Pancreas (tissue), 10 donors: ENCODE results near the gene ADGRA1. TPM values are rescaled to one million over a fixed set of nuclear protein-coding genes. Genes with fewer than 3 reads are reported as not detected.

ENCODE experiments used
- ATAC-seq, 4 donors: fragments of 200-7000 bp; cut with Tn5 transposase; one replicate each; pipeline versions ENCODE4 v1.8.0 to v1.9.1; 2020; ENCODE audit warnings: mild to moderate bottlenecking in 4 of 4, moderate library complexity in 4 of 4
- DNase-seq, 6 donors: peaks; one replicate each; pipeline ENCODE4 v3.0.0-alpha.2; 2020
- FAIRE-seq: peaks from 2 replicates; lab custom pipeline; 2012; peaks lifted over from hg19 to GRCh38; lab: Jason Lieb, UNC
- H3K27ac ChIP-seq, 4 donors: fragments of 200-600 bp; sonication (generic); 1 replicate in 3 of 4; 2 replicates in 1 of 4; pipeline versions ENCODE4 v1.5.0 to v1.8.0; 2020
- H3K27me3 ChIP-seq, 4 donors: fragments of 200-600 bp; one replicate each; pipeline ENCODE4 v1.8.0; 2021
- H3K36me3 ChIP-seq, 3 donors: fragments of 200-600 bp; sonication (generic) in 1 of 3; one replicate each; pipeline versions ENCODE4 v1.5.0 to v1.8.0; 2020 to 2021
- H3K4me1 ChIP-seq, 3 donors: fragments of 200-600 bp; one replicate each; pipeline ENCODE4 v1.8.0; 2021
- H3K4me3 ChIP-seq, 4 donors: fragments of 200-600 bp; sonication (generic) in 2 of 4; one replicate each; pipeline versions ENCODE4 v1.5.0 to v1.8.0; 2020 to 2021
- H3K9me3 ChIP-seq, 4 donors: fragments of 200-600 bp; one replicate each; pipeline ENCODE4 v1.8.0; 2021
- WGBS, 2 donors: extraction: QIAGEN DNeasy Blood & Tissue Kit; methylation state at CpG; one replicate each; pipeline ENCODE4 v1.1.7; 2013; 5-methylcytosine and 5-hydroxymethylcytosine counted together
- intact Hi-C, 3 donors: fragments of 100-400 bp; cut with DNase I; formaldehyde crosslinking; loops; one replicate each; pipeline versions ENCODE4 v1.11.1 to v1.14.2; 2022
- polyA plus RNA-seq, 2 donors: library from polyadenylated mRNA; stranded (reverse); fragments of 200-250 nt; gene quantifications; one replicate each; pipeline ENCODE4 v1.2.3, GENCODE V29; 2013
- total RNA-seq, 6 donors: library from RNA; stranded (reverse); fragmentation: NEBNext Ultra II Directional in 4 of 6; extraction: Animal tissue kit (Norgen Biotek cat#: 25700) in 4 of 6; gene quantifications; one replicate each; pipeline versions ENCODE4 v1.2.1 to v1.2.4, GENCODE V29; 2021 to 2023
- TF ChIP-seq, protein P1 (sequence below), 4 donors: fragments of 200-600 bp; sonication (generic) in 3 of 4; IDR thresholded peaks; one replicate each; pipeline versions ENCODE4 v1.5.0 to v1.8.0; 2021; ENCODE audit warnings: antibody characterized with exemption in 4 of 4
- donor health status: healthy with polysubstance abuse.
- donor health status: DM: no; HTN: no; CAD: no; lungs with moderate emphysema.
- donor health status: DM: no; HTN: no; CAD: no.
- donor health status: control.
- donor health status: control.
- donor health status: Bipolar disorder and iron deficiency.
- donor health status: DM: yes; HTN: yes; CAD: no.
- donor health status: DM: no; HTN: no; CAD: no.
- donor health status: DM: no; HTN: no; CAD: no.
- donor health status: DM: yes; HTN: yes; CAD: no.

The ADGRA1 gene
- total and polyA plus RNA-seq, 8 donors, result 0.03 to 0.85 (median 0.12) TPM; not detected in 1

DNA sequence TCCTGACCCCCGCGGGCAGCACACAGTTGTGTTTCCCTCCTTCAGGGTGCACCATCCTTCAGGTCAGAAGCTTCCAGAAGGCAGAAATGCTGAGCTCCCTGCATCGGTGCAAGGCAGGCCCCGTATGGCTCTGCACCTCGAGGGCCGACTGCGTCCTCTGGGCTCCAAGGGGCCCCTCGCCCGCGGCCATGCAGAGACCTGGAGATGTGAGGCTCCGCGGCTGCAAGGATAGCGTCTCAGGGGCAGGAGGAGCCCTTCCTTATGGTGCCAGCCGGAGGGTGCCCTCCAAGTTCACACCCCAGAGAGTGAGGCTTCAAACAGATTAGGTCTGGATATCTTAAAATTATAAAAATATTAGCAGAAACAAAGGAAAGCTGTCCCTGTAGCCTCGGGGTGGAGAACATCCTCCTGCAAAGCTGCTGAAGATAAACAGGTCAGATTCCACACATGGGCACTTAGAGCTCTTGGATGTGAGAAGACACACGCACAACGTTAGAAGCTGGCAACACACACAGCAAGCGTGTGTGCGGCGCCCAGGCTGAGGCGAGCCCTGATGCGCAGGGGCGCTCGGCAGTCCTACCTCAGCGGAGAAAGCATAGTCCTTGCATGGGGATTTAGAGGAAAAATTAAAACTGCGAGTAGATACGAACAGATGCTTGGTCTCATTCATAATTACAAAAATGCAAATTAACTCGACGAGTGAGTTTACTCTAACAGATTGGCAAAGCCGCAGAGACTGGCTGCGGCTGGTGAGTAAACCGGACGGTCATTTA, 92.7 kb downstream of the ADGRA1 start:
- TF ChIP-seq, protein P1, sequence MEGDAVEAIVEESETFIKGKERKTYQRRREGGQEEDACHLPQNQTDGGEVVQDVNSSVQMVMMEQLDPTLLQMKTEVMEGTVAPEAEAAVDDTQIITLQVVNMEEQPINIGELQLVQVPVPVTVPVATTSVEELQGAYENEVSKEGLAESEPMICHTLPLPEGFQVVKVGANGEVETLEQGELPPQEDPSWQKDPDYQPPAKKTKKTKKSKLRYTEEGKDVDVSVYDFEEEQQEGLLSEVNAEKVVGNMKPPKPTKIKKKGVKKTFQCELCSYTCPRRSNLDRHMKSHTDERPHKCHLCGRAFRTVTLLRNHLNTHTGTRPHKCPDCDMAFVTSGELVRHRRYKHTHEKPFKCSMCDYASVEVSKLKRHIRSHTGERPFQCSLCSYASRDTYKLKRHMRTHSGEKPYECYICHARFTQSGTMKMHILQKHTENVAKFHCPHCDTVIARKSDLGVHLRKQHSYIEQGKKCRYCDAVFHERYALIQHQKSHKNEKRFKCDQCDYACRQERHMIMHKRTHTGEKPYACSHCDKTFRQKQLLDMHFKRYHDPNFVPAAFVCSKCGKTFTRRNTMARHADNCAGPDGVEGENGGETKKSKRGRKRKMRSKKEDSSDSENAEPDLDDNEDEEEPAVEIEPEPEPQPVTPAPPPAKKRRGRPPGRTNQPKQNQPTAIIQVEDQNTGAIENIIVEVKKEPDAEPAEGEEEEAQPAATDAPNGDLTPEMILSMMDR (IDR thresholded peaks at IDR 0.05), result no peak
- Histone ChIP-seq H3K4me3 (no peak overlapping the region), H3K36me3 (no peaks in the 10 kb centered on the region), H3K27me3 (no peaks in the 10 kb centered on the region), H3K4me1 (no peaks in the 10 kb centered on the region), H3K27ac (no peak overlapping the region), H3K9me3 (no peaks in the 10 kb centered on the region)
- DNase-seq (peak in 2 of 6 donors; percentile 34 to 45), FAIRE-seq (no peak), ATAC-seq (no peak)
- WGBS, 2 donors, result 64 to 72% methylated on average over 33 of the region's 33 CpGs
- intact Hi-C loops, result no loop called here

DNA sequence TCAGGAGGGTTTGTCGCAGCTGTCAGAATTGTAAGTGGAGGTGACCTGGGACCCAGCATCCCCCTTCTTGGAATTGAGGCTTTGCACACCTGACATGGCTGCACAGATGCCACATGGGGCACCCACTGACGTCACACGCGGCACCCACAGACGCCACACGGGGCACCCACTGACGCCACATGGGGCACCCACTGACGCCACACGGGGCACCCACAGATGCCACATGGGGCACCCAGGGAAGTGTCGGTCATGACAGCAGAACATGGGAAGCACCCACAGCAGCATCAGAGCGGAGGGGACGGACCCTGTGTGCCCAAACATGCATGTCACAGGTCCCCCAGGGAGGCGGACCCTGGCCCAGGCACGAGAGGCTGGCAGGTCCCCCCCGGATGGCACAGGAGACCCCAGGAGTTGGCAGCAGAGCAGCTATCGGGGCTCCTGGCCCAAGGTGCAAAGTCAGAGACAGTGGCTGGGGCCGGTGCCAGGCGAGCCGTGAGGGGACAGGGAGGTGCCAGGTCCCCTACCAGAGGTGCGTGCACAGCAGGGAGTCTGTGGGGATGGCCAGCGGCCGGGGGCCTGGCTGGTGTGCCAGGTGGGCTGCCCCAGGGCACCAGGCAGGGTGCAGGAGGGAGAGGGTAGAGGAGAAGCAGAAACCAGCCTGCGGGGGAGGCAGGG, 93.4 kb downstream of the ADGRA1 start:
- WGBS, 2 donors, result 57 to 75% methylated on average over 23 of the region's 23 CpGs
- Histone ChIP-seq H3K36me3 (no peaks in the 10 kb centered on the region), H3K27me3 (no peaks in the 10 kb centered on the region), H3K4me1 (no peaks in the 10 kb centered on the region), H3K9me3 (no peaks in the 10 kb centered on the region), H3K27ac (no peak overlapping the region), H3K4me3 (no peak overlapping the region)
- TF ChIP-seq, protein P1 (IDR thresholded peaks at IDR 0.05), result no peak
- ATAC-seq (no peak), DNase-seq (peak in 2 of 6 donors; percentile 56 to 68), FAIRE-seq (no peak)
- intact Hi-C loops, result no loop called here

Other genes with a start within 250 kb of the ADGRA1 start
- 1 to 10 TPM in 2 of 6 donors, under 1 TPM in 4; 0.39 to 1.3 (median 0.79) TPM for gene CFAP46, start 145.4 kb upstream of the ADGRA1 start, total RNA-seq
- 1 to 10 TPM; 1.3 to 1.6 TPM for gene CFAP46, start 145.4 kb upstream of the ADGRA1 start, polyA plus RNA-seq
- gene KNDC1, start 72.3 kb downstream of the ADGRA1 start, total RNA-seq, result under 1 TPM; 0.14 to 0.89 (median 0.61) TPM
- gene KNDC1, start 72.3 kb downstream of the ADGRA1 start, polyA plus RNA-seq, result 1 to 10 TPM; 1.8 to 3.1 TPM
- not detected for gene UTF1, start 142.3 kb downstream of the ADGRA1 start, total RNA-seq
- gene UTF1, start 142.3 kb downstream of the ADGRA1 start, polyA plus RNA-seq, result not detected
- gene VENTX, start 149.9 kb downstream of the ADGRA1 start, total RNA-seq, result under 1 TPM; 0.09 to 0.62 (median 0.34) TPM
- 1 to 10 TPM in 1 of 2 donors, under 1 TPM in 1; 0.66 to 1.3 TPM for gene VENTX, start 149.9 kb downstream of the ADGRA1 start, polyA plus RNA-seq
- gene ADAM8, start 188.9 kb downstream of the ADGRA1 start, total RNA-seq, result 1 to 10 TPM; 2.0 to 9.8 (median 5.0) TPM
- 1 to 10 TPM; 7.2 to 8.5 TPM for gene ADAM8, start 188.9 kb downstream of the ADGRA1 start, polyA plus RNA-seq
- 10 to 100 TPM; 23.5 to 33.3 (median 28.9) TPM for gene TUBGCP2, start 220.9 kb downstream of the ADGRA1 start, total RNA-seq
- 100 to 1,000 TPM in 1 of 2 donors, 10 to 100 TPM in 1; 97.5 to 161 TPM for gene TUBGCP2, start 220.9 kb downstream of the ADGRA1 start, polyA plus RNA-seq
- 10 to 100 TPM; 13.3 to 18.7 (median 16.3) TPM for gene ZNF511, start 221.0 kb downstream of the ADGRA1 start, total RNA-seq
- 10 to 100 TPM; 28.1 to 40.3 TPM for gene ZNF511, start 221.0 kb downstream of the ADGRA1 start, polyA plus RNA-seq
- gene CALY, start 249.0 kb downstream of the ADGRA1 start, total RNA-seq, result 1 to 10 TPM in 4 of 6 donors, under 1 TPM in 2; 0.75 to 7.0 (median 2.3) TPM
- gene CALY, start 249.0 kb downstream of the ADGRA1 start, polyA plus RNA-seq, result 10 to 100 TPM in 1 of 2 donors, 1 to 10 TPM in 1; 3.7 to 17.8 TPM